ENCODE data around the gene ARCN1. TPM values are rescaled to one million over a fixed set of nuclear protein-coding genes. Genes with fewer than 3 reads are reported as not detected.

Gene ARCN1
- total and polyA plus RNA-seq, 10 donors, result 33.8 to 106 (median 93.3) TPM

DNA sequence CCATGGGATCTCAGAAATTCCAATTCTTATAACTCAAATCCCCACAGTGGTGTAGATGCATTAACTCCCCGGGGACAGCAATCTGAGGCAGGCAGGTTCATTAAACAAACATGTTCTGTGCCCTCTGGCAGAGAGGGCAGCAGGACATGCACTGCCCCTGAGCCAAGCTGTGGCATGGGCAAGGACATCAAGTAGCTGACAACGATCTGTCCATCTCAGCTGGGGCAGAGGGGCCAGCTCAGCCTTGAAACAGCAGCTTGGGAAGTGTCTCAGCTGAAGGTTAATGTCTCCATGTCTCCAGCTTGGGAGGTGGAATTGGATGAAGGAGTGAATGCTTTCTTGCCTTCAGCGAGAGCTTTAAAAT, 27.6 kb upstream of the ARCN1 start:
- DNase-seq, result no peak

DNA sequence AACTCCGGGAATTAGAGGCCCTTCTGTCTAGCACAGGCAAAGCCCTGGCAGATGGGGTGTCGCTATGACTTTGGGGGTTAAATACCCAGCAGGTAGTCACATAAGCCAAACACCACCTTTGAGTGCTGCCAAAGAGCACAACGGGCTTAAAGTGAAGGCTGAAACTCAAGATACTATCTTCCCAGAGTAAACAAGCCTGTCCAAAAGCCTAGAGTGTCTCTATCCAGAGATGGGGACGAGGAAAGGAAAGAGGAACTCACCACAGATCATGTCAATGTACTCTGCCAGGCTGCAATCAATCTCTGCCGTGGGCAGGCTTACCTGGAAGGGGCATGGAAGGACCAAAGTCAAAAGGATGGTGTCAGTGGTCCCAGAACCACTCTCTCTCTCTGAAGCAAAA, 26.7 kb upstream of the ARCN1 start:
- intact Hi-C loops (cut with DNase I; ENCODE audit: low total_unique reads), result no loop called here
- Histone ChIP-seq H3K27me3 (replicated peaks in 1 of 7) (no peaks in the 10 kb centered on the region), H3K9me3 (no peaks in the 10 kb centered on the region), H3K36me3 (peaks cover 0 to 80% (median 28%) of the 10 kb centered on the region in 6 donors), H3K27ac (no peak overlapping the region), H3K4me1 (no peaks in the 10 kb centered on the region), H3K4me3 (no peak overlapping the region)
- WGBS, 5 donors, result 66 to 97% (median 88%) methylated on average over 5 of the region's 5 CpGs
- no peak for TF ChIP-seq POLR2A (IDR thresholded peaks at IDR 0.05)
- TF ChIP-seq CTCF (IDR thresholded peaks at IDR 0.05 in 8 of 11, conservative IDR thresholded peaks at IDR 0.05 in 3 of 11), result no peak
- no peak for TF ChIP-seq POLR2AphosphoS5 (IDR thresholded peaks at IDR 0.05)
- DNase-seq, result no peak

More for the DNA sequence above, 27.6 kb upstream of the ARCN1 start:
- H3K4me1 ChIP-seq, result no peaks in the 10 kb centered on the region
- H3K9me3 ChIP-seq, result no peaks in the 10 kb centered on the region
- intact Hi-C loops (cut with DNase I; ENCODE audit: low total_unique reads), result no loop called here
- H3K36me3 ChIP-seq, result peaks cover 0 to 70% (median 28%) of the 10 kb centered on the region in 6 donors
- WGBS, 5 donors, result 85 to 96% (median 89%) methylated on average over 3 of the region's 3 CpGs
- TF ChIP-seq POLR2AphosphoS5 (IDR thresholded peaks at IDR 0.05) (no peak), CTCF (IDR thresholded peaks at IDR 0.05 in 8 of 11, conservative IDR thresholded peaks at IDR 0.05 in 3 of 11) (no peak), POLR2A (IDR thresholded peaks at IDR 0.05) (no peak)
- H3K4me3 ChIP-seq, result no peak overlapping the region
- no peak overlapping the region for H3K27ac ChIP-seq
- no peaks in the 10 kb centered on the region for H3K27me3 ChIP-seq (replicated peaks in 1 of 7)

GRCh38 chr11:118547132-118547531, 25.1 kb upstream of the ARCN1 start:
- intact Hi-C loops (cut with DNase I; ENCODE audit: low total_unique reads), result no loop called here

DNA sequence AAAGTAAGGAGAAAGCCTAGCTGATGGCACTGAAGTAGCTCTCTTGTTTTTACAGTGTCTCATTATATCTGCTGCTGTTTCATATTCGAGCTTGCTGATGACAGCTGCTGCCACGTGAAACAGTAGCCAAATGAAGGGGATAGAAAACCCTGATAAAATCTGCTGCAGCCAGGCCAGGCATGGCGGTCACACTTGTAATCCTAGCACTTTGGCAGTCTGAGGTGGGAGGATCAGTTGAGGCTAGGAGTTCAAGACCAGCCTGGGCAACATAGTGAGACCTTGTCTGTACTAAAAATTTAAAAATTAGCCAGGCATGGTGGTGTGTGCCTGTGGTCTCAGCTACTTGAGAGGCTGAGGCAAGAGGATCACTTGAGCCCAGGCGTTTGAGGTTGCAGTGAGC, 19.9 kb upstream of the ARCN1 start:
- 91 to 99% (median 93%) methylated on average over 4 of the region's 4 CpGs for WGBS, 5 donors
- intact Hi-C loops (cut with DNase I; ENCODE audit: low total_unique reads), result no loop called here
- DNase-seq, result no peak
- H3K4me1 ChIP-seq, result no peaks in the 10 kb centered on the region
- no peak for TF ChIP-seq POLR2A (IDR thresholded peaks at IDR 0.05)
- TF ChIP-seq POLR2AphosphoS5 (IDR thresholded peaks at IDR 0.05), result no peak
- no peak for TF ChIP-seq CTCF (IDR thresholded peaks at IDR 0.05 in 8 of 11, conservative IDR thresholded peaks at IDR 0.05 in 3 of 11)
- H3K27ac ChIP-seq, result no peak overlapping the region
- peaks cover 0 to 95% (median 60%) of the 10 kb centered on the region in 6 donors for H3K36me3 ChIP-seq
- no peak overlapping the region for H3K4me3 ChIP-seq
- no peaks in the 10 kb centered on the region for H3K9me3 ChIP-seq
- H3K27me3 ChIP-seq (replicated peaks in 1 of 7), result no peaks in the 10 kb centered on the region

More at GRCh38 chr11:118547132-118547531, 25.1 kb upstream of the ARCN1 start:
- Histone ChIP-seq H3K27me3 (replicated peaks in 1 of 7) (no peaks in the 10 kb centered on the region), H3K4me1 (no peaks in the 10 kb centered on the region), H3K36me3 (peaks cover 0 to 88% (median 40%) of the 10 kb centered on the region in 6 donors), H3K9me3 (no peaks in the 10 kb centered on the region), H3K27ac (no peak overlapping the region), H3K4me3 (no peak overlapping the region)
- TF ChIP-seq POLR2A (IDR thresholded peaks at IDR 0.05) (no peak), POLR2AphosphoS5 (IDR thresholded peaks at IDR 0.05) (no peak), CTCF (IDR thresholded peaks at IDR 0.05 in 8 of 11, conservative IDR thresholded peaks at IDR 0.05 in 3 of 11) (no peak)
- whole genome bisulfite sequencing, 5 donors, result 80 to 98% (median 89%) methylated on average over 2 of the region's 2 CpGs
- no peak for DNase-seq

Measured in spleen (tissue), 11 donors.